Measurements from ENCODE around the gene TF. TPM values are rescaled to one million over a fixed set of nuclear protein-coding genes. Genes with fewer than 3 reads are reported as not detected.

TF gene
- polyA plus RNA-seq, 1 donor (not counting 4 experiments of a cell fraction or from before 2014, with no cell fraction given) = 0.30 TPM

DNA sequence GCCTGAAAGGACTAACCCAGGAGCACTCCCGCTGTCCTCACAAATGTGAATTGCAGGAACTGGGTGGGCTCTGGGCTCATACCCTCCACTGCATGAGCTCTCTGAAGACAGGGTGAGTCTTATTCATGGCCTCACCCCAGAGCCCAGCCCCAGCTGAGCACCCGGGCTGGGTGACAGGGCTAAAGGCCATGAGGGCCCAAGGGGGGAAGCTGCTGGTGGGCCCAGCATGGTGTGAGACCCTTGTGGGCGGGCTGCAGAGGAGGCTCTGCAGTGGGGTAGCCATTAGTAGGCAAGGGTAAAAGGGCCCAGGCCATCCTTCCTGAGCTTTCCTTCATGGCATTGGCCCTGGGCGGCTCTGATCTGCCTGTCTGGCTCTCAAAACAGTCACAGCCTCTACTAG lies 89.8 kb downstream of the TF start:
- no peaks in the 10 kb centered on the region for H3K4me1 ChIP-seq (ENCODE audit: control insufficient read depth, extremely low read depth, insufficient read depth, low read length)
- H3K79me2 ChIP-seq (ENCODE audit: control insufficient read depth, insufficient read depth, low read length) = no peaks in the 10 kb centered on the region
- no peak overlapping the region for H3K4me3 ChIP-seq (ENCODE audit: control insufficient read depth in 2 of 3, extremely low read depth in 1 of 3, insufficient read depth in 2 of 3, low read depth in 1 of 3, low read length in 3 of 3)
- no peak overlapping the region for H3K27ac ChIP-seq (ENCODE audit: control insufficient read depth, insufficient read depth, low read length)
- no peak overlapping the region for H3K4me2 ChIP-seq (ENCODE audit: control insufficient read depth, extremely low read depth, insufficient read depth, low read depth, low read length)
- no peaks in the 10 kb centered on the region for H3K9me1 ChIP-seq (ENCODE audit: control insufficient read depth, extremely low read depth, insufficient read depth, low read length)
- no peak for TF ChIP-seq EZH2 (IDR thresholded peaks at IDR 0.05; ENCODE audit: low read length)
- TF ChIP-seq, protein P1, sequence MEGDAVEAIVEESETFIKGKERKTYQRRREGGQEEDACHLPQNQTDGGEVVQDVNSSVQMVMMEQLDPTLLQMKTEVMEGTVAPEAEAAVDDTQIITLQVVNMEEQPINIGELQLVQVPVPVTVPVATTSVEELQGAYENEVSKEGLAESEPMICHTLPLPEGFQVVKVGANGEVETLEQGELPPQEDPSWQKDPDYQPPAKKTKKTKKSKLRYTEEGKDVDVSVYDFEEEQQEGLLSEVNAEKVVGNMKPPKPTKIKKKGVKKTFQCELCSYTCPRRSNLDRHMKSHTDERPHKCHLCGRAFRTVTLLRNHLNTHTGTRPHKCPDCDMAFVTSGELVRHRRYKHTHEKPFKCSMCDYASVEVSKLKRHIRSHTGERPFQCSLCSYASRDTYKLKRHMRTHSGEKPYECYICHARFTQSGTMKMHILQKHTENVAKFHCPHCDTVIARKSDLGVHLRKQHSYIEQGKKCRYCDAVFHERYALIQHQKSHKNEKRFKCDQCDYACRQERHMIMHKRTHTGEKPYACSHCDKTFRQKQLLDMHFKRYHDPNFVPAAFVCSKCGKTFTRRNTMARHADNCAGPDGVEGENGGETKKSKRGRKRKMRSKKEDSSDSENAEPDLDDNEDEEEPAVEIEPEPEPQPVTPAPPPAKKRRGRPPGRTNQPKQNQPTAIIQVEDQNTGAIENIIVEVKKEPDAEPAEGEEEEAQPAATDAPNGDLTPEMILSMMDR (optimal IDR thresholded peaks at IDR 0.05 in 1 of 3, IDR thresholded peaks at IDR 0.05 in 1 of 3, conservative IDR thresholded peaks at IDR 0.05 in 1 of 3; ENCODE audit: extremely low read depth in 1 of 3, insufficient read depth in 2 of 3, low read length in 3 of 3) = no peak
- no peaks in the 10 kb centered on the region for H4K20me1 ChIP-seq (ENCODE audit: control insufficient read depth, extremely low read depth, insufficient read depth, low read length)
- dilution Hi-C loops (cut with MboI; ENCODE audit: extremely low pct_ligation_motif_present, low sequenced_read_pairs) = no loop called here
- H3K9ac ChIP-seq (ENCODE audit: control insufficient read depth, extremely low read depth, insufficient read depth, low read length) = no peak overlapping the region
- DNase-seq (ENCODE audit: low read depth, low spot score) (no peak), FAIRE-seq (no peak)
- H3K9me3 ChIP-seq (ENCODE audit: control insufficient read depth, low read depth, low read length) = no peaks in the 10 kb centered on the region
- no peaks in the 10 kb centered on the region for H3K36me3 ChIP-seq (ENCODE audit: control insufficient read depth in 2 of 2, extremely low read depth in 1 of 2, insufficient read depth in 2 of 2, low read length in 2 of 2)
- H2AFZ ChIP-seq (ENCODE audit: control insufficient read depth, low read length) = no peak overlapping the region
- peaks cover 4% of the 10 kb centered on the region for H3K27me3 ChIP-seq (ENCODE audit: control insufficient read depth, extremely low read depth, insufficient read depth, low read length)

DNA sequence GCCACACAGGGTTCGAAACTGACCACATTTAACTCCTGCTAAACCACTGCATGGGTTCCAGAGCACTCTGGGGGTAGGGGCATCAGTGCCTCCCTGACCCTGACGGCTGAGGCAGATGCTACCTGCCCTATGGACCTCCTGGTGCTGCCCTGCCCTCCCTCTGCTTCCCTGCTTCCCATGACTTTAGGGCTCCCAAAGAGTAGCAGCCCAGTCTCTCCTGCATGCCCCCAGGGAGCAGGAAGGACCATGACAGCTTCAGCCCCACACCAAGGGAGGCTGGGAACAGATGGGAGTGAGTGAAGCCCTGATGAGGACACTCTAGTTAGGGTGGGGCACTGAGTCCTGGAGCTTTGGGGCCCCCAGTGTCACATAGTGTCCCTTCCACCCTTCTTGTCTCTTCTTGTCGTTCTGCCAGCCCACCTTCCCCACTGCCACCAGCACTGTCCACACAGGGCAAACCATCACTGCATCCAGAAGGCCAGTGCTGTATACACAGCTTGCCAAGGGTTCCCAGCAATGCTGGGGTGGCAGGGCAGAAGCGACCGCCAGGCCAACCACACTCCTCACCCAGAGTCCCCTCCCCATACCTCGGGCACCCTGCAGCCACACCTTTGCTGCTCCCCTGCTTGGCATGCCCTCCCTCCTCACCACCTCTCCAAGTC lies 90.4 kb downstream of the TF start:
- Histone ChIP-seq H3K9me1 (ENCODE audit: control insufficient read depth, extremely low read depth, insufficient read depth, low read length) (no peaks in the 10 kb centered on the region), H3K9ac (ENCODE audit: control insufficient read depth, extremely low read depth, insufficient read depth, low read length) (no peak overlapping the region), H2AFZ (ENCODE audit: control insufficient read depth, low read length) (no peak overlapping the region), H3K79me2 (ENCODE audit: control insufficient read depth, insufficient read depth, low read length) (no peaks in the 10 kb centered on the region), H3K4me1 (ENCODE audit: control insufficient read depth, extremely low read depth, insufficient read depth, low read length) (no peaks in the 10 kb centered on the region), H3K4me2 (ENCODE audit: control insufficient read depth, extremely low read depth, insufficient read depth, low read depth, low read length) (no peak overlapping the region), H3K4me3 (ENCODE audit: control insufficient read depth in 2 of 3, extremely low read depth in 1 of 3, insufficient read depth in 2 of 3, low read depth in 1 of 3, low read length in 3 of 3) (no peak overlapping the region), H3K36me3 (ENCODE audit: control insufficient read depth in 2 of 2, extremely low read depth in 1 of 2, insufficient read depth in 2 of 2, low read length in 2 of 2) (no peaks in the 10 kb centered on the region), H4K20me1 (ENCODE audit: control insufficient read depth, extremely low read depth, insufficient read depth, low read length) (no peaks in the 10 kb centered on the region), H3K27me3 (ENCODE audit: control insufficient read depth, extremely low read depth, insufficient read depth, low read length) (peaks cover 4% of the 10 kb centered on the region), H3K27ac (ENCODE audit: control insufficient read depth, insufficient read depth, low read length) (no peak overlapping the region), H3K9me3 (ENCODE audit: control insufficient read depth, low read depth, low read length) (no peaks in the 10 kb centered on the region)
- dilution Hi-C loops (cut with MboI; ENCODE audit: extremely low pct_ligation_motif_present, low sequenced_read_pairs) = no loop called here
- DNase-seq (ENCODE audit: low read depth, low spot score) (no peak), FAIRE-seq (no peak)
- TF ChIP-seq EZH2 (IDR thresholded peaks at IDR 0.05; ENCODE audit: low read length) = no peak
- TF ChIP-seq, protein P1 (optimal IDR thresholded peaks at IDR 0.05 in 1 of 3, IDR thresholded peaks at IDR 0.05 in 1 of 3, conservative IDR thresholded peaks at IDR 0.05 in 1 of 3; ENCODE audit: extremely low read depth in 1 of 3, insufficient read depth in 2 of 3, low read length in 3 of 3) = no peak
